Activated CD8-positive, alpha-beta T cell treated with anti-CD3 and anti-CD28 coated beads for 36 hours (primary cell): Measurements from ENCODE around the gene IGFALS. TPM values are rescaled to one million over a fixed set of nuclear protein-coding genes. Genes with fewer than 3 reads are reported as not detected.

Experiments
- ATAC-seq: fragments of 200-7000 bp; cut with Tn5 transposase; one replicate; pipeline ENCODE4 v1.10.0; 2021; ENCODE audit warnings: mild to moderate bottlenecking, moderate library complexity
- CTCF ChIA-PET: fragments of 350-600 bp; sonication (Branson Sonifier 250); formaldehyde crosslinking; loops from one replicate; lab custom pipeline; 2021; ENCODE audit warnings: antibody characterized with exemption; lab: Charles Lee
- POLR2A ChIA-PET: fragments of 350-600 bp; sonication (Branson Sonifier 250); formaldehyde crosslinking; loops from one replicate; lab custom pipeline; 2021; ENCODE audit warnings: antibody characterized with exemption; lab: Charles Lee
- DNase-seq: peaks from one replicate; pipeline ENCODE4 v3.0.0-alpha.2; 2020
- H3K27ac Mint-ChIP-seq: one replicate; pipeline ENCODE4 v1.8.0; 2021; ENCODE audit warnings: mild to moderate bottlenecking, mixed read lengths
- H3K27me3 Mint-ChIP-seq: one replicate; pipeline ENCODE4 v1.8.0; 2021; ENCODE audit warnings: mixed read lengths
- H3K36me3 Mint-ChIP-seq: one replicate; pipeline ENCODE4 v1.8.0; 2021; ENCODE audit warnings: low read depth, mixed read lengths
- H3K4me1 Mint-ChIP-seq: one replicate; pipeline ENCODE4 v1.8.0; 2021; ENCODE audit warnings: low read depth, mixed read lengths
- H3K4me3 Mint-ChIP-seq: one replicate; pipeline ENCODE4 v1.8.0; 2021; ENCODE audit warnings: mild to moderate bottlenecking, moderate library complexity, mixed read lengths
- H3K9me3 Mint-ChIP-seq: one replicate; pipeline ENCODE4 v1.8.0; 2021; ENCODE audit warnings: mixed read lengths
- CTCF ChIP-seq: fragments of 200-600 bp; IDR thresholded peaks from one replicate; pipeline ENCODE4 v1.8.0; 2022; ENCODE audit warnings: antibody characterized with exemption, mild to moderate bottlenecking
- intact Hi-C: fragments of 100-400 bp; cut with micrococcal nuclease; formaldehyde crosslinking; loops from one replicate; pipeline ENCODE4 v1.10.0; 2022
- total RNA-seq, 2 experiments: library from RNA; stranded (reverse); gene quantifications; one replicate each; pipeline ENCODE4 v1.2.3, GENCODE V29; 2021

The IGFALS gene
- total RNA-seq, 2 experiments from 2014 or later = not detected

DNA sequence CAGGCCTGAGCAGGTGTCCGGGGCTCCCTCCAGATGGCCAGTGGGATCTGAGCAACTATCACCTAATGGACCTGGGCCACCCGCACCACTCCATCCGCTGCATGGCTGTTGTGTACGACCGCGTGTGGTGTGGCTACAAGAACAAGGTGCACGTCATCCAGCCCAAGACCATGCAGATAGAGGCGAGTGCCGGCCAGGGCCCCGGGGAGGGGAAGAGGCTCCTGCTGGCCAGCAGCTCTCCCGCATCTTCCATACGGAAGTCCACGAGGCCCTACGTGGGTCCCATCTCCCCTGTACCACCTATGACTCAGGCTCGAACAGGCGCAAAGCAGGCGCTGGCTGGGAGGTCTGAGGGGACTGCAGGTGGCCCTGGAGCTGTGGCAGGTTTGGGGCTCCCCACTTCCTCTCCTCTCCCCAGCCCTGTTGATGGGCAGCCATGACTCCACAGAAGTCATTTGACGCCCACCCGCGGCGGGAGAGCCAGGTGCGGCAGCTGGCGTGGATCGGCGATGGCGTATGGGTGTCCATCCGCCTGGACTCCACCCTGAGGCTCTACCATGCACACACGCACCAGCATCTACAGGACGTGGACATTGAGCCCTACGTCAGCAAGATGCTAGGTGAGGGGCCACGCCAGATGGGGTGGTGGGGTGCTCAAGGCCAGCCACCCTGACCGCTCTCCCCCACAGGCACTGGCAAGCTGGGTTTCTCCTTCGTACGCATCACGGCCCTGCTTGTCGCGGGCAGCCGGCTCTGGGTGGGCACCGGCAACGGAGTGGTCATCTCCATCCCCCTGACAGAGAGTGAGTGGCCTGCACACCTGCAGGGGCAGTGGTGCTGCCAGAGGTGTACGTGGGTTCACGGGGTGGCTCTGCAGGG, 26.1 kb downstream of the IGFALS start:
- TF ChIP-seq CTCF = no peak
- ChIA-PET CTCF (no interaction called here), POLR2A (interaction anchor here (1.5 kb wide), 1 partner anchor 197 kb away, joined by 3 read pairs; the partner anchor contains the start of gene RPS2)
- no peaks in the 10 kb centered on the region for H3K9me3 Mint-ChIP-seq
- DNase-seq (no peak), ATAC-seq (no peak)
- intact Hi-C loops = no loop called here
- no peaks in the 10 kb centered on the region for H3K27me3 Mint-ChIP-seq
- H3K4me3 Mint-ChIP-seq = no peak overlapping the region
- peaks cover 10% of the 10 kb centered on the region for H3K36me3 Mint-ChIP-seq
- peaks cover 7% of the 10 kb centered on the region for H3K4me1 Mint-ChIP-seq
- H3K27ac Mint-ChIP-seq = no peak overlapping the region

DNA sequence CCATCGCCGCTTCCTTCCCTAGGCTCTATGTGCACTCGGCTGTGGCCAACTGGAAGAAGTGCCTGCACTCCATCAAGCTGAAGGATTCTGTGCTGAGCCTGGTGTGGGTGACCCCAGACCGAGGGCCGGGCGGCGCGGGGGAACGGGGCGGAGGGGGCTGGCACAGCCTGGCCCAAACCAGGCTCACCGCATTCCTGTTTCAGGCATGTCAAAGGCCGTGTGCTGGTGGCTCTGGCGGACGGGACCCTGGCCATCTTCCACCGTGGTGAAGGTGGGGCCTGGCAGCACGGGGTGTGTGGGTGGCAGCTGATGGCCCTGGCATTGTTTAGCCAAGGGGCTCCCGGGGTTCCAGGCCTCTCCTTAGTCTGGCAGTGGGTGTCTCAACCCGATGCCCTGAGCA, 26.8 kb downstream of the IGFALS start:
- H3K27ac Mint-ChIP-seq = no peak overlapping the region
- peaks cover 3% of the 10 kb centered on the region for H3K36me3 Mint-ChIP-seq
- peaks cover 5% of the 10 kb centered on the region for H3K4me1 Mint-ChIP-seq
- CTCF ChIA-PET = no interaction called here
- no peak overlapping the region for H3K4me3 Mint-ChIP-seq
- DNase-seq = no peak
- no peak for ATAC-seq
- intact Hi-C loops = no loop called here
- no peaks in the 10 kb centered on the region for H3K9me3 Mint-ChIP-seq
- no peaks in the 10 kb centered on the region for H3K27me3 Mint-ChIP-seq
- POLR2A ChIA-PET = interaction anchor here (1.5 to 3.2 kb wide), 3 partner anchors 16 to 198 kb away, joined by 3 to 14 read pairs (median 5); partner anchors contain the start of genes MAPK8IP3, NUBP2, RPS2 and SPSB3
- no peak for TF ChIP-seq CTCF

DNA sequence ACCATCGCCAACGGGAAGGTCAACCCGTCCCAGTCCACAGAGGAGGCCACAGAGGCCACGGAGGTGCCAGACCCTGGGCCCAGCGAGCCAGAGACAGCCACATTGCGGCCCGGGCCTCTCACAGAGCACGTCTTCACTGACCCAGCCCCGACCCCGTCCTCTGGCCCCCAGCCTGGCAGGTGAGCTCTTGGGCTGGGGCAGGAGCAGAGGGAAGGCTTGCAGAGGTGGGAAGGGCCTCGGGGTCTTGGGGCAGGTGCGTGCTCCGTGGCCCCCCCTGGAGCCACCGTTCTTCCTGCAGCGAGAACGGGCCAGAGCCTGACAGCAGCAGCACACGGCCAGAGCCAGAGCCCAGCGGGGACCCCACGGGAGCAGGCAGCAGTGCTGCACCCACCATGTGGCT, 27.3 kb downstream of the IGFALS start:
- Mint-ChIP-seq H3K27me3 (no peaks in the 10 kb centered on the region), H3K4me1 (peaks cover 5% of the 10 kb centered on the region), H3K36me3 (peaks cover 4% of the 10 kb centered on the region), H3K4me3 (no peak overlapping the region), H3K27ac (no peak overlapping the region), H3K9me3 (no peaks in the 10 kb centered on the region)
- DNase-seq (no peak), ATAC-seq (no peak)
- POLR2A ChIA-PET = interaction anchor here (1.9 to 3.2 kb wide), 2 partner anchors 17 to 60 kb away, joined by 5 to 14 read pairs; partner anchors contain the start of genes MAPK8IP3, NUBP2 and SPSB3
- CTCF ChIA-PET = no interaction called here
- no peak for TF ChIP-seq CTCF
- intact Hi-C loops = no loop called here

DNA sequence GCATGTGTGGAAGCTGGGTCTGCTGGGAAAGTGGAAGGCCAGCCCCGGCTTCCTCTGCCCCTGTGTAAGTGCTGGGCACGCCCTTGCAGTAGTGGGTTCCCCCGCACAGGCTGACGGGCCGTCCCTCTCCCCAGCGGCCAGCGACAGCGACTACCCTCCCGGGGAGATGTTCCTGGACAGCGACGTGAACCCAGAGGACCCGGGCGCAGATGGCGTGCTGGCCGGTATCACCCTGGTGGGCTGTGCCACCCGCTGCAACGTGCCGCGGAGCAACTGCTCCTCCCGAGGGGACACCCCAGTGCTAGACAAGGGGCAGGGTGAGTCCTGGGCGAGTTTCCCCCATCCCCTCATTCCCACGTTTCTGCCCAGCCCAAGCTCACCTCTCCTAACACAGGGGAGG, 27.7 kb downstream of the IGFALS start:
- POLR2A ChIA-PET = interaction anchor here (1.9 to 3.2 kb wide), 2 partner anchors 17 to 59 kb away, joined by 5 to 14 read pairs; partner anchors contain the start of genes MAPK8IP3, NUBP2 and SPSB3
- H3K27ac Mint-ChIP-seq = no peak overlapping the region
- CTCF ChIA-PET = no interaction called here

More for the DNA sequence above, 27.7 kb downstream of the IGFALS start:
- H3K36me3 Mint-ChIP-seq = peaks cover 7% of the 10 kb centered on the region
- DNase-seq (no peak), ATAC-seq (no peak)
- no peak for TF ChIP-seq CTCF
- no peaks in the 10 kb centered on the region for H3K27me3 Mint-ChIP-seq
- H3K4me3 Mint-ChIP-seq = no peak overlapping the region
- intact Hi-C loops = no loop called here
- no peaks in the 10 kb centered on the region for H3K9me3 Mint-ChIP-seq
- peaks cover 5% of the 10 kb centered on the region for H3K4me1 Mint-ChIP-seq
